Measurements from ENCODE around the gene HEXIM2.

DNA sequence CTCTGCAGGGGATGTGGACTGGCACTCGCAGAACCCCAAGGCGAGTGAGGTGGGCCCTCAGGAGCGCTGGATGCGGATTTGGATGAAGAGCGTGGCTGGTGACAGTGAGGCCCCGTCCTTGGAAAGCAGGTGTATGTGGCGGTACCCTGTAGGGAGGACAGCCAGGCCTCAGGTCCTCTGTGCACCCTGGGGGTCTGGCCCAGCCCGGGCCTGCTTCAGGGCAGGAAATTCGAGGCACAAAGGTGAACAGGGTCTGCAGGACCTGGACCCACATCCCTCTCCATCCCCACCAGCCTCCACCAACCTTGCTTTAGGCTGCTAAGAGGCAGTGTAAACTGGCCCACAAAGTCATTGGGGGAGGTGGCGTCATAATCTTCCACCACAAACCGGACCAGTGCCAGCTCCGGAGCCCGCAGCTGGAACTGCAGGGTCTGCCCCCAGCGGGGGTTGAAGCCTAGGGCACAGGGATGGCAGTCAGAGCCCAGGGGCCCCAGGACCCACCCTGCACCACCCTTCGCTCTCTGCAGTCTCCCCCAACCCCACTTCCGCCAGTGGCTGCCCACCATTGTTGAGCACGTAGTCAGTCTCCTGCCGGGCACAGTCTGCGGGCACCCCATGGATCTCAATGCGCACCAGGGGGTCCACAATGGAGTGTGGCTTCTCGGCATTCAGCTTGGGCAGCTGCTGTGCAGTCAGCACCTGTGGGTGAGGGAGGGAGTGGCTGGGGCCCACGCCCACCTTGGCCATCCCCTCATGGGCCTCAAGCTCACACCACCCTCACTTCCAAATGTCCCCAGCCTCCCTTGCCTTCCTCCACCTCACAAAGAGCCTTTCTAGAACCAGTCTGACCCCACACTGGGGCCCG, 48.9 kb upstream of the HEXIM2 start:
- TF ChIP-seq POLR2A (IDR thresholded peaks at IDR 0.05): no peak
- TF ChIP-seq CTCF (IDR thresholded peaks at IDR 0.05): no peak

Data from heart left ventricle (tissue), 13 donors.